GM19452 (cell line): ENCODE data around the gene HMGB4.

Source experiments
- ATAC-seq: cut with Tn5 transposase; IDR thresholded peaks from one replicate; pipeline ENCODE4 v1.9.1; 2021; ENCODE audit not compliant: unreplicated experiment

The HMGB4 gene

DNA sequence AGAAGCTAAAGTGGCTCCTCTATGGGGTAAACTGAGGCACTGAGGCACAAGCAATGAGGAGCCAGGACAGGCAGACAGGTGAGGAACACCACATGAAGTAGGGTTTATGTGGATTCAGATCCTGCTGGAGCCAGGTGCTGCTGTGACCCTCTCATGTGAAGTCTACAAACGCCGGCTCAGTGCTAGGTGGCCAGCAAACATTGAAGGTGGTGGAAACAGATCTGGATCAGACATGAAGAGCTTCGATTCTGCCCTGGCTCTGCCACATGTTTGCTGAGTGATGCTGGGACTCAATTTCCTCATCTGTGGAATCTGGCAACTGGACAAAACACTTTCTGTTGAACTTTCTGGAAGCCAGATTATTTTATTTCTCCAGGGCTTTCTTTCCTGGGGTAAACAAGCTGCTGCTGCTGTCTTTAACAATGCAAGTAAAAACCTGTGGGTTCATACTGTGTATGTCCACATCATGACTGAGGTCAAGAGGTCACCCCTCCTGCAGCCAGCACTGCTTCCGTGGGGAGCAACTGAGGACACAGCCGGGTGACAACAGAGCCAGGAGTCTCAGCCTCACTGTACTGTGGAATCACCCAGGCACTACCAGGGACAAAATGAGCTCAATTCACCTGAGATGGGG is 33.3 kb downstream of the HMGB4 start:
- no peak for ATAC-seq

DNA sequence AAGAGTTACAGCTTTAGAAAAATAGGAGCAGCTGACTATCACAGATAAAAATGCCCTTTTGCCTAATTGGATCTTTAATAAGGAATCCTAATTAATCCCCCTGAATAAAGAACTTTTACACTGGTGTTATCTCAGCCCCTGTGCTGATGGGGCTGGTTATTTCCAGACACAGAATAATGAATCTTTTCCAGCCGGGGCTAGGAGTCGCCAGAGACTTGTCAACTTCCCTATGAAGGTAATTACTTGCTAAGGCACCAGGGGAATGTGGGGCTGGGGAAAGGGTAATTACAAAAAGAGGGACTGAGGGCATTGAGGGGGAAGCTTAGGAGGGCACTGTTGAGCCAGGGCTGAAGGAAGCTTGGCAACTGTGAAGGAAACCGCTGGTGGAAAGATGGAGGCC is 34.5 kb downstream of the HMGB4 start:
- no peak for ATAC-seq

DNA sequence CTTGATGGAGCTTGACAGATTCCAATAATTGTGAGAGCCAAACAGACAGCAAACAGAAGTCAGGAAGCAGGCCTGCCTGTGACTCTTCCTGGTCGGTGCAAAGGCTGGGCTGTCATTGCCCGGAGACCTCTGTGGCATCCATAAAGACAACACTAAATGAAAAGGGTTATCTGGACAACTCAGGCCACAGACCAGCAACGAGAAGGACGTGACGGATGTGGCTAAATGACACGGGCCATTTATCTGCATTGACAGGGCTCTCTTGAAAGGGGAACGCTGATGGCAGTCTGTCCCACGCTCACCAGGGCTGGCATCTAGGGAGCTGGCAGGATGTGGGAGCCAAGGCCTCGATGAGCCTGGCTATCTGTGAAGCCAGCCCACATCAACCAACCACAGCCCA is 35.0 kb downstream of the HMGB4 start:
- no peak for ATAC-seq

DNA sequence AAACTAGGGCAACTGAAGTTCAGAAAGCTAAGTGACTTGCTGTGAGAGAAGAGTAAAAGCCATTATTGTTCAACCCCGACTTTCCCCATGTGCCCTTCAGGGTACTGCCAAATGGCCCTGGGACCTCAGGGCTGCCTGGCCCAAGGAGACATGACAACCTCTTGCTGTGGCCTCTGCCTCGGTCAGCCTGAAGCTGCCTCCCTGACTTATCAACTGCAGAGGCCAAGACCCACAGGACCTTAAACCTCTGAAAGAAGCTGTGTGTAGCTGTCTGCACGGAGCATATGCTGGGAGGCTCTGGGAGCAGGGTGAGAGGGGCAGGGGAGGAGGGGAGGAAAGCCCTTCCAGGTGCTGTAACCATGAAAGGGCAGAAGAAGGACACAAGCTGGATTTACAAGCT is 35.9 kb downstream of the HMGB4 start:
- no peak for ATAC-seq

DNA sequence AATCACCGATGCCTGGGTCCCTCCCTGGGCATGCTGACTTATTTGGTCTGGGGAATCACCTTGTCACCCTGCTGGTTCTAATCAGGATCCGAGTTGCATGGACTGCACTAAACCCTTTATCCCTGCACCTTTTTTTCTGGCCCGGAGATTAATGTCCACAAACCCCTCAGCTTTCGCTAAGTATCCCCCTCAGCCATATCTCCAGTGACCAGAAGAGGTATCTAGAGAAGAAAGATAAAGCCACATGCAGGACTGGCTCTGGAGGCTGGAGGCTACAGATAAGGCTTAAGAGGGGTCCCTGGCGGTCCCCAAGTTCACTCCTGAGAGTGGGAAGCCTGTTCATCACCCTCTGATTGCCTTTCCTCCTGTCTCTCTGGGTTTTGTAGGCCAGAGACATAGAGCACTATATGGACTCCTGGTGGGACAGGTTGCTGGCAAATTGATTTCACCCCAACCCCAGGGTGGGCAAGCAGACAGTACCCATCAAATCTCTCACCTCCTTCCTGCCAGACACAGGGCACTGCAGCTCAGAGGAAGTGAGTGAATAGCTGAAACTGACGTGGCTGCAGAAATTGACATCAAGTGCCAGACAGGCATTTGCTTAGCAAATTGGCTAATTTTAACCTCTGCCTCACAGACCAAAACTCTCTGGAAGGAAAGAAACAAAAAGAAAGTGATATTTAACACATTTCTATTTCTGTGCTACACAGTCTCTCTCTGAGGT is 38.8 kb downstream of the HMGB4 start:
- ATAC-seq, result peak; percentile 63

DNA sequence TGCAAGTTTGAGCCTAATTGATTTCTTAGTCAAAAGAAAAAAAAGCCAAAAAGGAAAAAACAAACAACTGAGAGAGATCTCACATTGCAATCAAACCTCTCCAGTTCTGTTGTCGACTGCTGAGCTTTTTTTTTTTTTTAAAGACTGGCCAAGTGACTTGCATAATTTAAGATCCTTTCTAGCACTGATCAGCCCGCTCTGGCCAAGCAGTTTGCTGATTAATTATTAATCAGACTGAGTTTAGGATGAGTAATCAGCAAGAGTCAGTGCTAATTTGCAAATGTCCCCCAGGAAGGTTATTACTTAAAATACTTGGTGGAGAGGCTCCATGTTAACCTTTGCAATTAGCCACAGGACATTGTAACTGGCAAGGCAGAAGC is 39.3 kb downstream of the HMGB4 start:
- ATAC-seq, result peak; percentile 81

DNA sequence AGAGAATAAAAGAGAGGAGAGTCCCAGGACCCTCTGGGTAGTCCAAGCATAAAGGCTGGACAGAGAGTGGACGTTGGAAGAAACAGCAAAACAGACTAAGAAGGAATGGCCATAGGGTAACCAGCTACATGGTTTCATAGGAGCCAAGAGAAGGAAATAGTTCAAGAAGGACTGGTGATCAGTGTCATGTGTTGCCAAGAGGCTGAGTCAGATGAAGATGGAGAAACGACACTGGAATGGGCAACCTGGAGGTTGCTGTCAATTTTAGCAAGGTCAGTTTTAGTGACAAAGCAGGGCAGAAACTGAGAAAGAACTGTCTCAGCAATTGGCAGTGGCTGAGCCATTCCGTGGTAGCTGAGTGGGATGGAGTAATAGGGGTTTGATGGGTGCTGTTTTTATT is 41.4 kb downstream of the HMGB4 start:
- no peak for ATAC-seq

DNA sequence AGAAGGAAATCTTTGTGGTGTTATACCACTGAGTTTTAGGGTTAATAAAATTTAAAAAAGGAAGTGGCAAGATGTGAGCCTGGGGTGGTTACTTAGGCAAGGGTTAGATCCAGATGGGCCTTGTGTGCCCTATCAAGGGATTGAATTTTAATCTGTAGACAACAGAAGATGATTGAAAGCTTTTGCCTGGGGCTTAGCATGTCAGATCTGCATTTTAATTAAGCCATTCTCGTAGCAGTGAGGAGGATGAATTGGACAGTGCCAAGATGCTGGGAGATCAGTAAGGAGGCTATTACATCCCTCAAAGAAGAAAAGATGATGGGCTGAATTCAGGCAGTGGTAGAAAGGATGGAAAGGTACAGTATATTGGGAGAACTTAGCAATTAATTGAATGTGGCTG is 42.3 kb downstream of the HMGB4 start:
- no peak for ATAC-seq

DNA sequence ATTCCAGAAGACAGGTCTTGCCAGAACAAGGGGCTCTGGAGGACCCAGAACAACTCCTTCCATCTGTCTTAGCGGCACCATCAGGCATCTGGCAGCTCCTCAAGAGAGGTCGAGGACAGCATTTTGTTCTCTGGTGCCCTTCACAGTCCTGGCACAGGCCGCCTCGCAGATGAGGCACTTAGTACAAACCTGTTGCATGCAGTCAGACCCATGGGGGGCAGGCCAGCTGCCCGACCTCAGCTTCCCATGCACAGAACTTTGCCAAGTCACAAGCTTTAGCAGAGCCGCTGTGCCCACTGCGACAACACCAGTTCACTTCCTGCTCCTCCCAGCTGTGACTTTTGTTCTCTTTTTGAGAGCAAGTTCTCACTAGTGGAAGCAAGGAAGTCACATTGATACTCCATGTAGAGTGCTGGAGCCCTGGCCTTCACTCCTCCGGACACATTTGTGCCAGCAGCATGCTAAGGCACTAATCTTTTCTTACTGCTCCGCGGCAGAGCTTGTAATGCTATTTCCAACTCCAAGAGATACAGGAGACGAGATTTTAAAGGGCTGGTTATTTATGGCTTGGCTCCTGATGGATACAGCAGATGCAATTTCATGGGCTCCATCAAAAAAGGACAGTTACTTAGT is 44.6 kb downstream of the HMGB4 start:
- no peak for ATAC-seq
